Kidney epithelial cell (primary cell): ENCODE results near the gene KANSL2. TPM values are rescaled to one million over a fixed set of nuclear protein-coding genes. Genes with fewer than 3 reads are reported as not detected.
A peak's percentile ranks its signal among the peaks of the same experiment; 100 is the strongest.
"Not testable (repeated sequence)": the region's sequence is repeated elsewhere in the genome, so short reads cannot be mapped to it uniquely, and the experiment has no call there.

ENCODE experiments used
- DNase-seq: peaks from one replicate; pipeline ENCODE4 v3.0.0-alpha.2; 2010; ENCODE audit warnings: low read depth
- H3K27me3 ChIP-seq: 2 replicates; pipeline ENCODE4 v1.6.0; 2011; ENCODE audit warnings: low read length; ENCODE audit not compliant: control insufficient read depth, insufficient read depth
- H3K36me3 ChIP-seq: 2 replicates; pipeline ENCODE4 v1.5.1; 2011; ENCODE audit warnings: low read length; ENCODE audit not compliant: control insufficient read depth, insufficient read depth
- H3K4me3 ChIP-seq: 2 replicates; pipeline ENCODE4 v1.5.1; 2011; ENCODE audit warnings: low read depth, mild to moderate bottlenecking, control low read depth, low read length
- CTCF ChIP-seq: IDR thresholded peaks from 2 replicates; pipeline ENCODE4 v1.5.1; 2011; ENCODE audit warnings: mild to moderate bottlenecking, moderate library complexity, low read length, control low read depth, inconsistent platforms; ENCODE audit not compliant: insufficient read depth, poor library complexity, severe bottlenecking
- total RNA-seq: library from RNA; depleted of rRNA; stranded (reverse); fragments of >200 nt; gene quantifications from 2 replicates; pipeline ENCODE4 v1.2.3, GENCODE V29; 2015

KANSL2 gene
- total RNA-seq, 1 donor from 2014 or later, result 47.2 TPM

- no peak for TF ChIP-seq CTCF
- Histone ChIP-seq H3K4me3 (peak overlapping the region; percentile 73), H3K36me3 (no peaks in the 10 kb centered on the region), H3K27me3 (no peaks in the 10 kb centered on the region)
- DNase-seq, result no peak
Observed at GRCh38 chr12:48716168-48716492, 34.1 kb upstream of the KANSL2 start.

GRCh38 chr12:48712209-48712608 is 30.2 kb upstream of the KANSL2 start:
- H3K27me3 ChIP-seq, result no peaks in the 10 kb centered on the region
- no peak for DNase-seq
- no peaks in the 10 kb centered on the region for H3K36me3 ChIP-seq
- no peak overlapping the region for H3K4me3 ChIP-seq
- TF ChIP-seq CTCF, result no peak

- DNase-seq, H3K36me3 ChIP-seq: not testable (repeated sequence)
Observed at GRCh38 chr12:48698822-48699221, 16.8 kb upstream of the KANSL2 start.

DNA sequence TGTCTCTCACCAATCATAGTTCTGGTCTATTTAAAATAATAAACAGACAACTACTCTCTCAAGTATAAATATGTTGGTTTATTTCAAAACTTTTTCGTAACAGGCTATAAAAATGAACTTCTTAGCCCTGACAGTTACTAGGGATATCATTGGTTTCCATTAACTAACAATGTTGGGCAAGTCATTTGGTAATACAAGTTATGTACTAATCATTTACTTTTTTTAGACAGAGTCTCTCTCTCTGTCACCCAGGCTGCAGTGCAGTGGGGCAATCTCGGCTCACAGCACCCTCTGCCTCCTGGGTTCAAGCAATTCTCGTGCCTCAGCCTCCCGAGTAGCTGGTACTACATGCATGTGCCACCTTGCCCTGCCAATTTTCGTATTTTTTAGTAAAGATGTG is 14.6 kb upstream of the KANSL2 start:
- H3K36me3 ChIP-seq, result peaks cover 1% of the 10 kb centered on the region
- no peak for DNase-seq
- no peak for TF ChIP-seq CTCF

More at GRCh38 chr12:48698822-48699221, 16.8 kb upstream of the KANSL2 start:
- not testable (repeated sequence) for H3K4me3 ChIP-seq, H3K27me3 ChIP-seq

GRCh38 chr12:48695859-48696258 is 13.8 kb upstream of the KANSL2 start:
- no peak for DNase-seq
- H3K4me3 ChIP-seq, result no peak overlapping the region
- H3K36me3 ChIP-seq, result peaks cover 1% of the 10 kb centered on the region
- H3K27me3 ChIP-seq, result no peaks in the 10 kb centered on the region
- TF ChIP-seq CTCF, result no peak

More for the DNA sequence above, 14.6 kb upstream of the KANSL2 start:
- no peaks in the 10 kb centered on the region for H3K27me3 ChIP-seq
- no peak overlapping the region for H3K4me3 ChIP-seq

GRCh38 chr12:48694038-48694437 is 12.0 kb upstream of the KANSL2 start:
- Histone ChIP-seq H3K27me3 (no peaks in the 10 kb centered on the region), H3K36me3 (peaks cover 1% of the 10 kb centered on the region), H3K4me3 (no peak overlapping the region)
- DNase-seq, result no peak
- TF ChIP-seq CTCF, result no peak
